HG03045 (cell line): ENCODE measurements around the gene TTYH1.

Source experiments
- ATAC-seq: cut with Tn5 transposase; IDR thresholded peaks from one replicate; pipeline ENCODE4 v1.9.1; 2021; ENCODE audit warnings: mild to moderate bottlenecking, moderate library complexity; ENCODE audit not compliant: unreplicated experiment

The TTYH1 gene

DNA sequence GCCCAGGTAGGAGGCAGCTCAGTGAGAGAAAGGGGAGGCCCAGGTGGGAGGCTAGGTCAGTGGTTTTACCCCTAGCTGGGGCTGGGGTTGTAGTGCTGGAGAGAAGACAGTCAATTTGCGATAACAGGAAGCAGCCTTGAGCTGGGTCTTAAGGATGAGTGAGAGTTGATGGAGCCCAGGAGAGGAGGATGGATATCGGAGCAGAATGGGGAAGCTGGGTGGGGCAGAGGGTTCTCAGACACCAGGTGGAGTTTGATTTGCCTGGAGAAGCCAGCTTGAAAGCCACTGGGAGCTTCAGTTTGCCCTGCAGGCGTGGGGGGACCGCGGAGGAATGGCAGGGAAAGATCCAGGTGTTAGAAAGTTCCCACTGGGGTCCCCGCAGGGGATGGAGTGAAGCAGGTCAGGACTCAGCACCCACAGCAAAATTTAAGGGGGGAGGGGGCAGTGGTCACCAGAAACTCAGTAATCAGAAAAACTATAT is 58.7 kb downstream of the TTYH1 start:
- no peak for ATAC-seq

- no peak for ATAC-seq
Observed at GRCh38 chr19:54475706-54476105, 60.4 kb downstream of the TTYH1 start.

DNA sequence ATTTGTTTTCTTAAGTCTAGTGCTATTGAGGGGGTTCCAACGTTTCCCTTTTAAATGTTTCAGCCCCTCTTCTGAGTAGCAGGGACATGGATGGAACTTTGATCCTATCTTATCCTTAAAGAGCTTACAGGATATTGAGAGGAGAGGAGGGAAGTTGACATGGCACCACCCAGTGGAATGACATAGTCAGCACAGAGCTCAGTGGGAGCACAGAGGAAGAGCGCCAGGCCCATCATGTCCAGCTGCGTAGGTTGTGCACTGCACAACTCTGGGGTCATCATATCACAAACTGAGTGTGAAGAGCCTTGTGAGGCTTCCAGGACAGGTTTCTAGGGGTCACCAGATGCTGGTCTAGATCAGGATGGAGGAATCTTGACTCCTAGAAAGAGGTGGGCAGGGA is 62.4 kb downstream of the TTYH1 start:
- ATAC-seq = no peak

- ATAC-seq = no peak
Observed at GRCh38 chr19:54478677-54479266, 63.5 kb downstream of the TTYH1 start.

DNA sequence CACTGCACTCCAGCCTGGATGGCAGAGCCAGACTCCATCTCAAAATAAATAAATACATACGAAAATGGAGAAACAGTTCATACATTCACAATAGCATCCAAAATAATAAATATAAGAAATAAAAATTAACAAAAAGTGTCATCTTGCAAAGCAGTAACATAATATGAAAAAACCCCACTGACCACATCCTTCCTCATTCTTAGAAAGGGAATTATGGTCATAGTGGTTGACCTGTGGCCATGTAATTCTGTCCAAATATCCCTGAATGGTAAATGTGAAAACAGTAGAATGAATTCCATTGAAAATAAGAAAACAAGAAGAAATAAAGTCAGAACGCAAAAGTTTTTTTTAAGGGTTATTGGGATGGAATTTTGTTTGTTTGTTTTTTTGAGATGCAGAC is 64.8 kb downstream of the TTYH1 start:
- ATAC-seq = no peak

GRCh38 chr19:54481326-54481930 is 66.2 kb downstream of the TTYH1 start:
- no peak for ATAC-seq

- no peak for ATAC-seq
Observed at GRCh38 chr19:54482889-54483288, 67.6 kb downstream of the TTYH1 start.

- no peak for ATAC-seq
Observed at GRCh38 chr19:54484451-54484850, 69.2 kb downstream of the TTYH1 start.

- no peak for ATAC-seq
Observed at GRCh38 chr19:54485851-54486250, 70.6 kb downstream of the TTYH1 start.
